HG03066 (cell line): ENCODE data around the gene EXOC8.

Experiments
- ATAC-seq: cut with Tn5 transposase; IDR thresholded peaks from one replicate; pipeline ENCODE4 v1.9.1; 2021; ENCODE audit warnings: low read depth; ENCODE audit not compliant: unreplicated experiment

The EXOC8 gene

GRCh38 chr1:231318568-231318967, 19.1 kb downstream of the EXOC8 start:
- no peak for ATAC-seq

GRCh38 chr1:231318015-231318355, 19.7 kb downstream of the EXOC8 start:
- no peak for ATAC-seq

GRCh38 chr1:231317306-231318014, 20.2 kb downstream of the EXOC8 start:
- no peak for ATAC-seq

- peak; percentile 92 for ATAC-seq
Measured at GRCh38 chr1:231315887-231316286, 21.8 kb downstream of the EXOC8 start.

GRCh38 chr1:231313661-231314060, 24.0 kb downstream of the EXOC8 start:
- no peak for ATAC-seq

- no peak for ATAC-seq
Measured at GRCh38 chr1:231312432-231312788, 25.2 kb downstream of the EXOC8 start.

GRCh38 chr1:231311720-231312431, 25.8 kb downstream of the EXOC8 start:
- ATAC-seq = no peak

- ATAC-seq = no peak
Measured at GRCh38 chr1:231310391-231310934, 27.2 kb downstream of the EXOC8 start.

GRCh38 chr1:231301990-231302389, 35.7 kb downstream of the EXOC8 start:
- ATAC-seq = no peak

GRCh38 chr1:231295938-231296337, 41.7 kb downstream of the EXOC8 start:
- no peak for ATAC-seq

GRCh38 chr1:231286603-231287002, 51.0 kb downstream of the EXOC8 start:
- no peak for ATAC-seq

- ATAC-seq = no peak
Measured at GRCh38 chr1:231284441-231284840, 53.2 kb downstream of the EXOC8 start.
